HEK293 (cell line): ENCODE data around the gene MSL2.
"Not testable (repeated sequence)": the region's sequence is repeated elsewhere in the genome, so short reads cannot be mapped to it uniquely, and the experiment has no call there.

ENCODE experiments used
- CTCF ChIA-PET: fragments of 350-600 bp; formaldehyde crosslinking; extraction: SDS; loops from one replicate; lab custom pipeline; 2021; ENCODE audit warnings: antibody characterized with exemption; lab: Yijun Ruan, JAX
- POLR2A ChIA-PET: fragments of 300-600 bp; formaldehyde crosslinking; extraction: SDS; loops from one replicate; lab custom pipeline; 2020; ENCODE audit warnings: antibody characterized with exemption, inconsistent platforms; lab: Yijun Ruan, JAX
- H3K27ac ChIP-seq: fragments of 200-500 bp; sonication (Bioruptor generic); 2 replicates; pipeline ENCODE4 v1.5.1; 2014; ENCODE audit warnings: low read depth, low read length, control low read depth, inconsistent platforms; ENCODE audit errors: extremely low read depth
- H3K36me3 ChIP-seq, 2 experiments: fragments of 200-500 bp in 1 of 2; sonication (Bioruptor generic) in 1 of 2; 1 replicate in 1 of 2; 2 replicates in 1 of 2; pipeline ENCODE4 v1.5.1; 2014 to 2017; ENCODE audit warnings: inconsistent platforms in 2 of 2, low read length in 2 of 2; ENCODE audit not compliant: control insufficient read depth in 2 of 2, insufficient read depth in 1 of 2
- H3K4me1 ChIP-seq: fragments of 200-500 bp; sonication (Bioruptor generic); 2 replicates; pipeline ENCODE4 v1.5.1; 2014; ENCODE audit warnings: mild to moderate bottlenecking, low read length, inconsistent platforms; ENCODE audit not compliant: control insufficient read depth, insufficient read depth
- H3K4me3 ChIP-seq: 2 replicates; pipeline ENCODE4 v1.5.1; 2011; ENCODE audit warnings: low read depth, mild to moderate bottlenecking, control low read depth, low read length, moderate library complexity
- H3K9me3 ChIP-seq: fragments of 200-500 bp; sonication (Bioruptor generic); 2 replicates; pipeline ENCODE4 v1.5.1; 2014; ENCODE audit warnings: low read depth, low read length, inconsistent platforms; ENCODE audit not compliant: control insufficient read depth, insufficient read depth
- GFI1B ChIP-seq: fragments of 450-650 bp; formaldehyde crosslinking; IDR thresholded peaks from 2 replicates; pipeline ENCODE4 v1.5.1; 2016; ENCODE audit warnings: missing biosample characterization, missing genetic modification characterization
- GLI4 ChIP-seq: fragments of 450-650 bp; formaldehyde crosslinking; IDR thresholded peaks from 2 replicates; pipeline ENCODE4 v1.5.1; 2016; ENCODE audit warnings: missing biosample characterization, missing genetic modification characterization
- KLF7 ChIP-seq: fragments of 450-650 bp; formaldehyde crosslinking; IDR thresholded peaks from 2 replicates; pipeline ENCODE4 v1.5.1; 2016; ENCODE audit warnings: missing biosample characterization, missing genetic modification characterization, borderline replicate concordance
- MZF1 ChIP-seq: fragments of 450-650 bp; formaldehyde crosslinking; IDR thresholded peaks from 2 replicates; pipeline ENCODE4 v1.5.1; 2017; ENCODE audit warnings: missing biosample characterization, missing genetic modification characterization, borderline replicate concordance
- SCRT2 ChIP-seq: fragments of 450-650 bp; formaldehyde crosslinking; IDR thresholded peaks from 2 replicates; pipeline ENCODE4 v1.5.1; 2016; ENCODE audit warnings: missing biosample characterization, missing genetic modification characterization
- SP3 ChIP-seq: fragments of 450-650 bp; formaldehyde crosslinking; IDR thresholded peaks from 2 replicates; pipeline ENCODE4 v1.5.1; 2016; ENCODE audit warnings: missing biosample characterization, missing genetic modification characterization
- TCF7L2 ChIP-seq: IDR thresholded peaks from 2 replicates; pipeline ENCODE4 v1.6.1; 2011; ENCODE audit warnings: low read depth, mild to moderate bottlenecking, inconsistent platforms, low read length, moderate library complexity, borderline replicate concordance
- TRIM28 ChIP-seq: IDR thresholded peaks from 2 replicates; pipeline ENCODE4 v1.6.1; 2011; ENCODE audit warnings: low read length, control low read depth, borderline replicate concordance
- ZBTB21 ChIP-seq: fragments of 450-650 bp; formaldehyde crosslinking; IDR thresholded peaks from 2 replicates; pipeline ENCODE4 v1.5.1; 2017; ENCODE audit warnings: missing biosample characterization, missing genetic modification characterization
- ZNF10 ChIP-seq: fragments of 450-650 bp; formaldehyde crosslinking; IDR thresholded peaks from 2 replicates; pipeline ENCODE4 v1.5.1; 2017; ENCODE audit warnings: missing biosample characterization, missing genetic modification characterization
- ZNF112 ChIP-seq: fragments of 450-650 bp; formaldehyde crosslinking; IDR thresholded peaks from 2 replicates; pipeline ENCODE4 v1.5.0; 2017; ENCODE audit warnings: missing biosample characterization, missing genetic modification characterization
- ZNF133 ChIP-seq: fragments of 450-650 bp; formaldehyde crosslinking; IDR thresholded peaks from 2 replicates; pipeline ENCODE4 v1.5.1; 2016; ENCODE audit warnings: missing biosample characterization, missing genetic modification characterization
- ZNF174 ChIP-seq: fragments of 450-650 bp; formaldehyde crosslinking; IDR thresholded peaks from 2 replicates; pipeline ENCODE4 v1.5.0; 2017; ENCODE audit warnings: missing biosample characterization, mild to moderate bottlenecking, missing genetic modification characterization
- ZNF221 ChIP-seq: fragments of 450-650 bp; formaldehyde crosslinking; IDR thresholded peaks from 2 replicates; pipeline ENCODE4 v1.5.1; 2017; ENCODE audit warnings: missing biosample characterization, missing genetic modification characterization, borderline replicate concordance
- ZNF266 ChIP-seq: fragments of 450-650 bp; formaldehyde crosslinking; IDR thresholded peaks from 2 replicates; pipeline ENCODE4 v1.5.1; 2016; ENCODE audit warnings: missing biosample characterization, missing genetic modification characterization, low read depth
- ZNF302 ChIP-seq: fragments of 450-650 bp; formaldehyde crosslinking; IDR thresholded peaks from 2 replicates; pipeline ENCODE4 v1.5.1; 2016; ENCODE audit warnings: missing biosample characterization, missing genetic modification characterization, low read depth
- ZNF311 ChIP-seq: fragments of 450-650 bp; formaldehyde crosslinking; IDR thresholded peaks from 2 replicates; pipeline ENCODE4 v1.5.1; 2017; ENCODE audit warnings: missing biosample characterization, missing genetic modification characterization, borderline replicate concordance
- ZNF324 ChIP-seq: fragments of 450-650 bp; formaldehyde crosslinking; IDR thresholded peaks from 2 replicates; pipeline ENCODE4 v1.5.1; 2016; ENCODE audit warnings: missing biosample characterization, missing genetic modification characterization
- ZNF510 ChIP-seq: fragments of 450-650 bp; formaldehyde crosslinking; IDR thresholded peaks from 2 replicates; pipeline ENCODE4 v1.5.1; 2018; ENCODE audit warnings: mild to moderate bottlenecking, missing genetic modification characterization, missing biosample characterization; ENCODE audit not compliant: insufficient replicate concordance
- ZNF548 ChIP-seq: fragments of 450-650 bp; formaldehyde crosslinking; IDR thresholded peaks from 2 replicates; pipeline ENCODE4 v1.5.1; 2016; ENCODE audit warnings: missing biosample characterization, missing genetic modification characterization
- ZNF558 ChIP-seq: fragments of 450-650 bp; formaldehyde crosslinking; IDR thresholded peaks from 2 replicates; pipeline ENCODE4 v1.5.1; 2016; ENCODE audit warnings: missing biosample characterization, missing genetic modification characterization
- ZNF626 ChIP-seq: fragments of 450-650 bp; sonication (Bioruptor Pico); formaldehyde crosslinking; IDR thresholded peaks from 2 replicates; pipeline ENCODE4 v1.5.1; 2018; ENCODE audit warnings: missing biosample characterization, missing genetic modification characterization, inconsistent platforms
- ZNF707 ChIP-seq: fragments of 450-650 bp; formaldehyde crosslinking; IDR thresholded peaks from 2 replicates; pipeline ENCODE4 v1.5.1; 2016; ENCODE audit warnings: missing biosample characterization, missing genetic modification characterization
- ZNF768 ChIP-seq: fragments of 450-650 bp; formaldehyde crosslinking; IDR thresholded peaks from 2 replicates; pipeline ENCODE4 v1.5.1; 2018; ENCODE audit warnings: missing biosample characterization, mild to moderate bottlenecking, missing genetic modification characterization
- TF ChIP-seq, protein P1 (sequence below): fragments of 450-650 bp; formaldehyde crosslinking; IDR thresholded peaks from 2 replicates; pipeline ENCODE4 v1.5.1; 2017; ENCODE audit warnings: missing biosample characterization, missing genetic modification characterization
- TF ChIP-seq, protein P2 (sequence below): fragments of 450-650 bp; formaldehyde crosslinking; IDR thresholded peaks from 2 replicates; pipeline ENCODE4 v1.5.1; 2016; ENCODE audit warnings: missing biosample characterization, missing genetic modification characterization, borderline replicate concordance

Gene MSL2

DNA sequence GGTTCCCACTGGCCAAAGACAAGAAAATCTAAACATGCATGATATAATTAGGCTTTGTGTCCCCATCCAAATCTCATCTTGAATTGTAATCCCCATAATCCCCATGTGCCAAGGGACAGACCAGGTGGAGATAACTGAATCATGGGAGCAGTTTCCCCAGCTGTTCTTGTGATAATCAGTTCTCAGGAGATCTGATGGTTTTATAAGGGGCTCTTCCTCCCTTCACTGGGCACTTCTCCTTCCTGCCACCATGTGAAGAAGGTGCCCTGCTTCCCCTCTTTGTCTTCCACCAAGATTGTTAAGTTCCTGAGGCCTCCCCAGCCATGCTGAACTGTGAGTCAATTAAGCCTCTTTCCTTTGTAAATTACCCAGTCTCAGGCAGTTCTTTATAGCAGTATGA is 32.5 kb downstream of the MSL2 start:
- peaks cover 16% of the 10 kb centered on the region for H3K4me1 ChIP-seq
- POLR2A ChIA-PET, H3K4me3 ChIP-seq, H3K36me3 ChIP-seq, H3K9me3 ChIP-seq, CTCF ChIA-PET, H3K27ac ChIP-seq: not testable (repeated sequence)
- TF ChIP-seq MZF1 (tag by site-specific recombination) = peak; percentile 64; the same call in 1 of the 2 replicates

DNA sequence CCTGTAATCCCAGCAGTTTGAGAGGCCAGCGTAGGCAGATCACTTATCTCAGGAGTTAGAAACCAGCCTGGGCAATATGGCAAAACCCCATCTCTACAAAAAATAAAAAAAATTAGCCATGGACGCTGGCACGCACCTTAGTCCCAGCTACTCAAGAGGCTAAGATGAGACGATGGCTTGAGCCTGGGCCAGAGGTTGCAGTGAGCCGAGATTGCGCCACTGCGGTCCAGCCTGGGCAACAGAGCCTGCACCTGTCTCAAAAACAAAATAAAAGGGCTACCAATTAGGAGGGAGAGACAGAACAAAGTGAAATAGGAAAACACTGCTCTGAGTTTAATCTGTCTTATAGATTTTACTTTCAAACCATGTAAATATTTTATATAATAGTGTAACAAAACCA is 33.8 kb downstream of the MSL2 start:
- peaks cover 13% of the 10 kb centered on the region for H3K4me1 ChIP-seq
- no peak for TF ChIP-seq SCRT2 (tag by site-specific recombination)
- no peak for TF ChIP-seq ZNF510 (tag by site-specific recombination)
- no peak for TF ChIP-seq TRIM28
- no peak for TF ChIP-seq GLI4 (tag by site-specific recombination)
- TF ChIP-seq TCF7L2 = no peak
- no peak for TF ChIP-seq ZNF626
- no peak for TF ChIP-seq ZNF10 (tag by site-specific recombination)
- TF ChIP-seq, protein P1, sequence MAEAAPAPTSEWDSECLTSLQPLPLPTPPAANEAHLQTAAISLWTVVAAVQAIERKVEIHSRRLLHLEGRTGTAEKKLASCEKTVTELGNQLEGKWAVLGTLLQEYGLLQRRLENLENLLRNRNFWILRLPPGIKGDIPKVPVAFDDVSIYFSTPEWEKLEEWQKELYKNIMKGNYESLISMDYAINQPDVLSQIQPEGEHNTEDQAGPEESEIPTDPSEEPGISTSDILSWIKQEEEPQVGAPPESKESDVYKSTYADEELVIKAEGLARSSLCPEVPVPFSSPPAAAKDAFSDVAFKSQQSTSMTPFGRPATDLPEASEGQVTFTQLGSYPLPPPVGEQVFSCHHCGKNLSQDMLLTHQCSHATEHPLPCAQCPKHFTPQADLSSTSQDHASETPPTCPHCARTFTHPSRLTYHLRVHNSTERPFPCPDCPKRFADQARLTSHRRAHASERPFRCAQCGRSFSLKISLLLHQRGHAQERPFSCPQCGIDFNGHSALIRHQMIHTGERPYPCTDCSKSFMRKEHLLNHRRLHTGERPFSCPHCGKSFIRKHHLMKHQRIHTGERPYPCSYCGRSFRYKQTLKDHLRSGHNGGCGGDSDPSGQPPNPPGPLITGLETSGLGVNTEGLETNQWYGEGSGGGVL (tag by site-specific recombination) = no peak
- TF ChIP-seq ZBTB21 = no peak
- TF ChIP-seq ZNF302 (tag by site-specific recombination) = no peak
- no peaks in the 10 kb centered on the region for H3K9me3 ChIP-seq
- H3K4me3 ChIP-seq = no peak overlapping the region
- ChIA-PET POLR2A (interaction anchor here (0.6 kb wide), 1 partner anchor 16 kb away, joined by 9 read pairs; no protein-coding TSS in a partner anchor), CTCF (no interaction called here)
- H3K36me3 ChIP-seq = no peaks in the 10 kb centered on the region
- H3K27ac ChIP-seq = no peak overlapping the region

DNA sequence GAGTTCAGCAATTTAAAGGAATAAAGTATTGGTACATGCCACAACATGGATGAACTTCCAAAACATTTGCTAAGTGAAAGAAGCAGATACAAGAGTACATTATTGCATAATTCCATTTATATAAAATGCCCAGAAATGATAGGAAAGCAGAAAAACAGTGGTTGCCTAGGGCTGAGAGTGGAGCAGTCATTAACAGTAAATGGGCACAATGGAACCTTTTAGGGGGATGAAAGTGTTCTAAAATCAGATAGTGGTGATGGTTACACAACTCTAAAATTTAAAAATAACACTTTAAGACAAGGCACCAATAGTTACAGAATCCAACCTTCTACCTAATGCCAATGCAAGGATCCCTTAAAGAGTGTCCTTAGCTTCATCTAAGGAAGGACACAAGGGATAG is 34.6 kb downstream of the MSL2 start:
- H3K4me3 ChIP-seq = no peak overlapping the region
- H3K27ac ChIP-seq = no peak overlapping the region
- H3K36me3 ChIP-seq = no peaks in the 10 kb centered on the region
- no peak for TF ChIP-seq ZNF768 (tag by site-specific recombination)
- TF ChIP-seq ZNF707 (tag by site-specific recombination) = no peak
- TF ChIP-seq ZNF112 (tag by site-specific recombination) = no peak
- TF ChIP-seq ZNF311 = no peak
- no peak for TF ChIP-seq ZNF510 (tag by site-specific recombination)
- TF ChIP-seq ZNF558 = no peak
- TF ChIP-seq ZNF221 = no peak
- no peak for TF ChIP-seq GFI1B (tag by site-specific recombination)
- no peak for TF ChIP-seq SP3 (tag by site-specific recombination)
- peaks cover 8% of the 10 kb centered on the region for H3K4me1 ChIP-seq
- POLR2A ChIA-PET = no interaction called here
- H3K9me3 ChIP-seq = no peaks in the 10 kb centered on the region
- CTCF ChIA-PET = interaction anchor here (0.6 kb wide), 1 partner anchor 25 kb away, joined by 3 read pairs; no protein-coding TSS in a partner anchor

DNA sequence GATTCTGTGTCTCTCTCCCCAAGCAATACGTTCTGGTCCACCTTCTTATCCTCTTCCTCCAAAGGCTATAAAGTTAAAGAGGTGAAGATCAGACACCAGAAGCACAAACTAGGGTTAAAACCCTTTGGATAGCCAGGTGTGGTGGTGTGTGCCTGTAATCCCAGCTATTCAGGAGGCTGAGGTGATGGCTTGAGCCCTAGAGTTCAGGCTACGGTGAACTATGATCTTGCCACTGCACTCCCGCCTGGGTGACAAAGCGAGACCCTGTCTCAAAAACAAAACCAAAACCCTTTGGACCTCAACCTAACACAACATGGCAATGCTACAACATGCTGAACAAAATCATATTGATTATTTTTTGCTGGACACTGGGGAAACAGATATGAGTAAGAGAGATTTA is 43.2 kb downstream of the MSL2 start:
- Histone ChIP-seq H3K4me1 (peaks cover 16% of the 10 kb centered on the region), H3K27ac (no peak overlapping the region), H3K9me3 (no peaks in the 10 kb centered on the region), H3K4me3 (no peak overlapping the region), H3K36me3 (peaks cover 0 to 16% of the 10 kb centered on the region in 2 experiments; a peak in 1 of 3 replicates)
- ChIA-PET POLR2A (no interaction called here), CTCF (no interaction called here)
- TF ChIP-seq ZNF133 (tag by site-specific recombination) (no peak), ZNF266 (tag by site-specific recombination) (no peak), ZNF324 (tag by site-specific recombination) (no peak), ZNF548 (tag by site-specific recombination) (no peak), ZNF174 (tag by site-specific recombination) (no peak), KLF7 (no peak)
- TF ChIP-seq, protein P2, sequence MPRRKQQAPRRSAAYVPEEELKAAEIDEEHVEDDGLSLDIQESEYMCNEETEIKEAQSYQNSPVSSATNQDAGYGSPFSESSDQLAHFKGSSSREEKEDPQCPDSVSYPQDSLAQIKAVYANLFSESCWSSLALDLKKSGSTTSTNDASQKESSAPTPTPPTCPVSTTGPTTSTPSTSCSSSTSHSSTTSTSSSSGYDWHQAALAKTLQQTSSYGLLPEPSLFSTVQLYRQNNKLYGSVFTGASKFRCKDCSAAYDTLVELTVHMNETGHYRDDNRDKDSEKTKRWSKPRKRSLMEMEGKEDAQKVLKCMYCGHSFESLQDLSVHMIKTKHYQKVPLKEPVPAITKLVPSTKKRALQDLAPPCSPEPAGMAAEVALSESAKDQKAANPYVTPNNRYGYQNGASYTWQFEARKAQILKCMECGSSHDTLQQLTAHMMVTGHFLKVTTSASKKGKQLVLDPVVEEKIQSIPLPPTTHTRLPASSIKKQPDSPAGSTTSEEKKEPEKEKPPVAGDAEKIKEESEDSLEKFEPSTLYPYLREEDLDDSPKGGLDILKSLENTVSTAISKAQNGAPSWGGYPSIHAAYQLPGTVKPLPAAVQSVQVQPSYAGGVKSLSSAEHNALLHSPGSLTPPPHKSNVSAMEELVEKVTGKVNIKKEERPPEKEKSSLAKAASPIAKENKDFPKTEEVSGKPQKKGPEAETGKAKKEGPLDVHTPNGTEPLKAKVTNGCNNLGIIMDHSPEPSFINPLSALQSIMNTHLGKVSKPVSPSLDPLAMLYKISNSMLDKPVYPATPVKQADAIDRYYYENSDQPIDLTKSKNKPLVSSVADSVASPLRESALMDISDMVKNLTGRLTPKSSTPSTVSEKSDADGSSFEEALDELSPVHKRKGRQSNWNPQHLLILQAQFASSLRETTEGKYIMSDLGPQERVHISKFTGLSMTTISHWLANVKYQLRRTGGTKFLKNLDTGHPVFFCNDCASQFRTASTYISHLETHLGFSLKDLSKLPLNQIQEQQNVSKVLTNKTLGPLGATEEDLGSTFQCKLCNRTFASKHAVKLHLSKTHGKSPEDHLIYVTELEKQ (tag by site-specific recombination) = no peak
